HL-60/S4 treated with phorbol 12-myristate 13-acetate at 8.2 ng/mL for 4 days and 3 days (cell line): Measurements from ENCODE around the gene HS3ST2.
"Not testable (repeated sequence)": the region's sequence is repeated elsewhere in the genome, so short reads cannot be mapped to it uniquely, and the experiment has no call there.

Experiments used
- in situ Hi-C: fragments of 300-500 bp; cut with MboI; formaldehyde crosslinking; loops from 2 replicates; pipeline ENCODE4 v1.15.0; 2022; ENCODE audit warnings: low sequenced_read_pairs

Gene HS3ST2

DNA sequence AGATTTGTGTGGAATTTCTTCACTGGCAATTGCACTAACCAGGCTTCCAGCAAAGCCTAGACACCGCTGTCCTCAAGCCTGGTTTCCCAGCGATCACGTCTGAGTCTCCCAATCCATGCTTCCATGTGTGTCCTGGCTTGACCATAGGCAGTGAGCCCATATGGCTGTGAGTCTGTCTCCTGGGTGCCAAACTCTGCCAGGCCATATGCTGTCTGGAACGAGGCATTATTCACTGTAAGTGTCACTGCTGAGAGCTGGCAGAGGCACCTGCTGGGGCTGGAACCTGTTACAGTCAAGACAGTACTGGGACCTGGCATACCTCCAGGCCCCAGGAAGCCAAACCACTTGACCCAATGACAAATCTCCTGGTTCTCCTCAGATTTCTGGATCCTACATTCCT is 60.4 kb downstream of the HS3ST2 start:
- in situ Hi-C loops, result no loop called here

DNA sequence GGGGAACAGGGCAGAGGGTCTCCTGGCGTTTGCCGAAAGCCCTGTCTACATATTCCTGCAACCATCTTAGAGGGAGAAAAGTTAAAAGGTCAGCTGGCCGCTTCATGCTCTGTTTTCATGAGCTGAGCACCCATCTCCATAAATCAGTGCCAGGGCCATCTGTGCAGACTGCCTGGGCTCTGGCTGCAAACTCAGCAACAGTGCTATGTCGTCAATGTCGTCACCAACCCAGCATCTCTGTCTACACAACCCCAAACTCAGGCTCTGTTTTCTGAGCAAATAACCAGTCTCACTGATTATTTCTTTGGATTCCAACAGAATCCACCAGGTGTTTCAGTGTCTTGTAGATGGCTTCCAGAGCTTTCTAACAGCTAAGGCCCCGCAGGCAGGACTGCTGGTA is 65.0 kb downstream of the HS3ST2 start:
- in situ Hi-C loops, result no loop called here

DNA sequence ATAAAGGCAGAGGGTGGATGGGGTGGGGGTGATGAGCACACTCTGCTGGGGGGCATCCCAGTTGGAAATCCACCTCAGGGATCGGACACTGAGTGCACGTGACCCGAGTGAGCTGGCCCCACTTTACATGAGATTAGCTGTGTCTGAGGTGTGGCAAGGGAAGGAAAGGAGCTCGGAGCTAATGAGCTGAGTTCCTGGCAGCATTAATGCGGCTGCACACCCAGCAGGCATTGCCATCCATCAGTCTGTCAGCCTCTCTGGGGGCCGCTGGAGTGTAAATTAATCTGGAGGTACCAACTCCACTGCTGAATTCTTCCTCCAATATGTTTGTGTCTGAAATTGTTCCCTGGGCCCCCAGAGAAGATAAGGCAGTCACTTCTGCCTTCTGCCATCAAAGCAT is 65.5 kb downstream of the HS3ST2 start:
- in situ Hi-C loops, result no loop called here

DNA sequence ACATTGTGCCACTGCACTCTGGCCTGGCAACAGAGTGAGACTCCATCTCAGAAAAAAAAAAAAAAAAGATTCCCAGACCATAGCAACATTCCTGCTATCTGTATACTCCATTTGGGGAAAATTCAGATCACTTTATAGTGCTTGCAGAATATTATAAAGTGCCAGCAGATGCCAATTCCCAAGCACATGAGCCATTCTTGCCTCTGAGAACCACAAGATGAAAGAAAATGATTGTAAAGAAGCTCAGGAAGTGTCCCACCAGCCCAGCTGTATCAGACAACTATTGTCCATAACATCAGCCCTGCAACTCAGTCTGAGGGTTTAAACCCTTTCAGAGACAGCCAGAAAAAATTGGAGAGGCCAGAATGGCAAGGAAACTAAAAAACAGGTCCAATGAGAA is 69.0 kb downstream of the HS3ST2 start:
- in situ Hi-C loops, result no loop called here

DNA sequence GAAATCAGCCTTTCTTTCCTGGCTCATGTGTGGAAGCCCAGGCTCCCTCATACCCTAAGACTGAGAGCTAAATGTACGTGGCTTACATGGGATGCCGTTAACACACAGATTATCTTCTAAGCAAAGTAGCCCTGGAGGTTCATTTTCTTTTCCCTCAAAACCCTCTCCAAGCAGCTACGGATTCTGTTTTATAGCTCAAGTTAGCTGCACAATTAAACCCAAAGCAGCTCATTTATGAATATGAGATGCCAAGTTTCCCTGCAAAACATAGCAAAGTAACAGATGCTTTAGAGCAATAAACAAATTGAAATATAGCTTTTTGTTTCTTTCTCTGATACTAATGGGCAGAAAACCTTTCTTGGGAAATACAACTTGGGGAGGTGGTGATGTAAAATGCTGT is 72.0 kb downstream of the HS3ST2 start:
- in situ Hi-C loops, result no loop called here

DNA sequence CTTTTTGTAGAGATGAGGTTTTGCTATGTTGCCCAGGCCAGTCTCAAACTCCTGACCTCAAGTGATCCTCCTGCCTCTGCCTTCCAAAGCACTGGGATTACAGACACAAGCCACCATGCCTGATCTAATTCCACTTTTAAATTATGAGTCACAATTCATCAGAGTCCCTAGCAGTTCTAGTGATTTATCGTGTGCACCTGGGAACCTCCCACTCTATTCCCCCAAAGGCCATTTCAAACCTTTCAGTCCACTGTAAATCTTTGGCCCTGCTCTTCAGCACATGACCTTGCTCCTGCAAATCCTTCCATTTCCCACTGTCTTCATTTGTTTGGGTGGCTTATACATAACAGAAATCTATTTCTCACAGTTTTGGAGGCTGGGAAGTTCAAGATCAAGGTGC is 73.0 kb downstream of the HS3ST2 start:
- in situ Hi-C loops, result no loop called here

DNA sequence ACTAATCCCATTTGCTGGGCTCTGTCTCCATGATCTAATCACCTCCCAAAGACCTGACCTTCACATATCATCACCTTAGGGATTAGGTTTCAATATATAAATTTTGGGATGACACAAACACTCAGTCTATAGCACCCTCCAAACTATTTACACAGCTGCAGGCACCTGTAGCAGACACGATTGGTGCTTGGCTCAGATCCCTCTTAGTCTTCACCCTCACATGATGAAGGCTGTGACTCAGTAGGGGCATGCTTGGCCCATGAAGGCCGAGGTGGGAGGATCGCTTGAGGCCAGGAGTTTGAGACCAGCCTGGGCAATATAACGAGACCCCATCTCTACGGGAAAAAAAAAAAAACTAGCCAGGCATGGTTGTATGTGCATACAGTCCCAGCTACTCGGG is 73.5 kb downstream of the HS3ST2 start:
- in situ Hi-C loops, result no loop called here

DNA sequence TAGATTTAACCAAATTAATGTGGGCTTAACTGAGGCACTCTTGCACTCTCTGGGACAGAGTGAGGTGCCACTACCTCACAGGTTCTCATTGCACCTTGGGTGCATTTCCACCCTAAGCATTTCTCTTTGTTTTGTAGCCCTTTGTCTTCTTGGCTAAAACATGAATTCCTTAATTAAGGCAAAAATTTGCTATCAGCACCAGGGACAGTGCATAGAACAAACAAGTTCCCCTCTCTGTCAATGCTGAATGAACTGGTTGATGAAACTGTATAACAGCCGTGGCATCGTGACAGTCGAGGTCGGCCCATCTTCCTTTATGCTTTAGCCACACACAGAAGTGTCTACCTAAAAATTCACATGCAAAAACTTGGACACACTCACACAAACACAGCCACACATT is 74.8 kb downstream of the HS3ST2 start:
- in situ Hi-C loops, result no loop called here

DNA sequence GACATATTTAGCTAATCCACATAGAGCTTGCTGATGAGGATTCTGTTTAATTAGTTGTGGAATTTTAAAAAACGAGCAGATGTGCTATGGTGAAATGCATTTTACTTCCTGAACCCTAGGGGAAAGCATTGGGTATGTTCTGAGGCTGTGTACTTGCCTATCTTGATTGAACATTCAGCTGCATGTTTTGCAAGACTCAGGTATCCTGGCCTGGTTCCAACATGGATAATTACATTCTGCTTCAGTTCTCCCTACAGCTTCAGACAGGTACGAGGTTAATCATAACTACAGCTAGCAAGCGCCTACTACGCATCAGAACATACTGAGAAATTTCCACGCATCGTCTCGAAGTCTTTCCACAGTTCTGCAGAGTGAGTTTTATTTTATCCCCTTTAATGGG is 77.0 kb downstream of the HS3ST2 start:
- in situ Hi-C loops, result no loop called here

DNA sequence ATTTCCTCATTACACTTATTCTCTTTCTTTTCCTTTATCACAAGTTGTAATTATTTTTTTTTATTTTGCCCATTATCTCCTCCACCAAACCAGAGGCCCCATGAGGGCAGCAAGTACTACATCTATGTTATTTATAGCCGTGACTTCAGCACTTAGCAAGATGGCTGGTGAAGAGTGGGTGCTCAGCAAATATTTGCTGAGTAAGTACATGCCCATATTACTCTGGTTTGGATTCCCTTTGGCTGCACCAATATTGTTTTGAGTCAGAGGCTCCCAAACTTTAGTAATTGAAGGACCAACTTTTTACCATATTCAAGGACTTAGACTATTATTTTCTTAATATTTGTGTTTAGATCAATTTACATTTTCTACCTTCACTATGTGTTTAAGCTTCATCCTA is 83.2 kb downstream of the HS3ST2 start:
- in situ Hi-C loops, result no loop called here

DNA sequence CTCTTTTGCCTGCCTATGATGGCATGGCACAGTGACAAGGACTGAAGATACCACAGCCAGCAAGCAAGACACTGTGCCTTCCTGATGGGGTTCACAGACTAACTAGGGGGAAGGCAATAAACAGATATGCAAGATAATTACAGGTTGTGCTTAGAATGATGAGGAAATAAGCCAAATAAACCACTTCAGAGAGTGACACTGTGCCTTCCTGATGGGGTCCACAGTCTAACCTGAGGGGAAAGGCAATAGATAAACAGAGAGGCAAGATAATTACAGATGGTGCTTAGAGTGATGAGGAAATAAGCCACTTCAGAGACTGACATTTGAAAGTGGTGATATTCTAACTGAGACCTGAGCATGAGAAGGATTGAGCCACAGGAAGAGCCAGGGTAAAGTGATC is 84.2 kb downstream of the HS3ST2 start:
- in situ Hi-C loops, result no loop called here

DNA sequence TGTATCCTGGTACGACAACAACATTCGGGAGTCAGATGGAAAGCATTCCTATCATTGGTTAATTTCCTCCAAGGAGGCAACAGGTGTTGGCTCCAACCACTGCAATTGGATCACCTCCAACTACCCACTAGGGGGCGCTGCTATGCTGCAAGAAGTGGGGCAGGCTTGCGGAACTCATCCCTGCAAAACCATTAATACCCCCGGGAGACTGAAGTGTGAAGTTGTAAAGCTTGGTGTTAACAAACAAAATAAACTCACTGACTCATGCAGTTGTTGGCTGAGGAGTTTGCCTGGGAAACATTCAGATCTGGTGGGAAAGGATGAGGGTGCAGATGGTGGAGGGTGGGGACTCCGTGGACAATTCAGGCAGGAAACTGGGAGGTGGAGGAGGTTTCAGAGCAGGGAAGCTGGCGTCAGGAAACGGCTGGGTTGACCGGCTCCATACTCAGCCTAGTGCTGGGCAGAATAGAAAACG is 84.9 kb downstream of the HS3ST2 start:
- in situ Hi-C loops, result no loop called here

DNA sequence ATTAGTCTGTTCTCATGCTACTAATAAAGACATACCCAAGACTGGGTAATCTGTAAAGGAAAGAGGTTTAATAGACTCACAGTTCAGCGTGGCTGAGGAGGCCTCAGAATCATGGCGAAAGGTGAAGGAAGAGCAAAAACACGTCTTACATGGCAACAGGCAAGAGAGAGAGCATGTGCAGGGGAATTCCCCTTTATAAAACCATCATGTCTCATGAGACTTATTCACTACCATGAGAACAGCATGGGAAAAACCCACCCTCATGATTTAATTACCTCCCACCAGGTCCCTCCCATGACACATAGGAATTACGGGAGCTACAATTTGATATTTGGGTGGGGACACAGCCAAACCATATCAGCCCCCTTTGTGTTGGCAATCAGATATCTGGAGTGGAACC is 85.6 kb downstream of the HS3ST2 start:
- in situ Hi-C loops, result not testable (repeated sequence)

DNA sequence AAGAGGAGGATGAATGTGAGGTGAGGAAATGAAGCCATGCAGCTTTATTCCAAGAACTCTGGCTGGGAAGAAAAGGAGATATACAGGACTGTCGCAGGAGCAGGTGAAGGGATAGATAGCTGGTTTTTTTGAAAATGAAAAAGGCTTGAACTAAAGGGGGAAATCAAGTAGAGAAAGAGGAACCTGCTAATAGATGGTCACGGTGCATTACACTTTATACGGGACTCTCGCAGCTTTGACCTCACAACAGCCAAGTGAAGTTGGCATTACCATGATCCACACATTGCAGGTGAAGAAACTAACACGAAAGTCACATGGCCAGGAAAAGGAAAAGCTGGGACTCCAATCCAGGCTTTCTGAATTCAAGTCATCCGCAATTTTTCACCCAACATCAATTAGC is 86.9 kb downstream of the HS3ST2 start:
- in situ Hi-C loops, result no loop called here

DNA sequence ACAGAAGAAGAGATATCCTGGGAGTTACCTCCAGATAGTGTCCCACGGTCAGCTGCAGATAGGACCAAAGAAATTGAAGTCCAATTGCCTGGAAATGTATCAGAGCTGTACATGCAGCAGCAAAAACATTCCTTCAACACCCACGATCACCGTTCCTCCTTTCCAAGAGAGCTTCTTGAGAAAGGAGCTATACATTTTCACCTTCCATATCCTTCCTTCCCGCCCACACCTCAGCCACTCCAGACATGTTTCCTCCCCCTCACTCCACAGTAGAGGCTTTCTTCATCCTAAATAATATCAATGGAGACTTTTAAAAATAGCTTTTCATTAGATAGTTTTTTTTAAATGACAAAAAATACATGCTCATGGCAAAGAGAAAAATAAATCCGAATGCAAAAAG is 87.6 kb downstream of the HS3ST2 start:
- in situ Hi-C loops, result no loop called here

DNA sequence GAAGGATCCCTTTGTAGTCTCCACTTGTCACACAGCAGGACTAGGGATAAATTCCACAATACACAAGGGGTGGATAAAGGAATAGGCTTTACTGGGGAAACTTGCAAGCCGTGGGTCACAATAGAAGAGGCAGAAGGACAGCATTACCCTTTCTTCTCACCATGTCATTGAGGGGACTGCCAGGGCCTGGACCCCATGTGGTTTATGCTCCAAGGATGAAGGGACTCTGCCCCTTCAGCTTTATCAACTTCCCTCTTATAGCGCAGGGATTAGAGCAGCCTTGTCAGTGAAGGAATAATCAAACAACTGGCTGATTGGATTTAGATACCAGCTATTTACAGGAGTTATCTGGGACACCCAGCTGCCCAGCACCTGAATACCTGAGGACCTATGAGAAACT is 89.8 kb downstream of the HS3ST2 start:
- in situ Hi-C loops, result no loop called here

DNA sequence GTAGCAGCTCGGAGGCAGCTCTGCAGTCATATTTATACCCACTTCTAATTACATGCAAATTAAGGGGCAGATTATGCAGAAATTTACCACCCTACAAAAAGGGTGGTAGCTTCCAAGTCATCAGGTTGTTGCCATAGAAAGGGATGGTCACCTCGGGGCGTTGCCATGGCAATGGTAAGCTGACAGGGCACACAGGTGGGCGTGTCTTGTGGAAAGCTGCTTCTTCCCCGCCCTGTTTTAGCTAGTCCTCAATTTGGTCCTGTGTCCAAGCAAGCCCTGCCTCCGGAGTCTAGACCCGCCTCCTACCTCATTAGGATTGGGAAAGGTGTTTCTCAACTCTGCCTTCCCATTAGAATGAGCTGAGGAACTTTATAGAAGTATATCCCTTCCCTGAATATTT is 98.7 kb downstream of the HS3ST2 start:
- in situ Hi-C loops, result no loop called here

DNA sequence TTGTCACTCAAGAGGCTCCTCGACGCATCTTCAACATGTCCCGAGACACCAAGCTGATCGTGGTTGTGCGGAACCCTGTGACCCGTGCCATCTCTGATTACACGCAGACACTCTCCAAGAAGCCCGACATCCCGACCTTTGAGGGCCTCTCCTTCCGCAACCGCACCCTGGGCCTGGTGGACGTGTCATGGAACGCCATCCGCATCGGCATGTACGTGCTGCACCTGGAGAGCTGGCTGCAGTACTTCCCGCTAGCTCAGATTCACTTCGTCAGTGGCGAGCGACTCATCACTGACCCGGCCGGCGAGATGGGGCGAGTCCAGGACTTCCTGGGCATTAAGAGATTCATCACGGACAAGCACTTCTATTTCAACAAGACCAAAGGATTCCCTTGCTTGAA is 101.0 kb downstream of the HS3ST2 start:
- in situ Hi-C loops, result no loop called here

DNA sequence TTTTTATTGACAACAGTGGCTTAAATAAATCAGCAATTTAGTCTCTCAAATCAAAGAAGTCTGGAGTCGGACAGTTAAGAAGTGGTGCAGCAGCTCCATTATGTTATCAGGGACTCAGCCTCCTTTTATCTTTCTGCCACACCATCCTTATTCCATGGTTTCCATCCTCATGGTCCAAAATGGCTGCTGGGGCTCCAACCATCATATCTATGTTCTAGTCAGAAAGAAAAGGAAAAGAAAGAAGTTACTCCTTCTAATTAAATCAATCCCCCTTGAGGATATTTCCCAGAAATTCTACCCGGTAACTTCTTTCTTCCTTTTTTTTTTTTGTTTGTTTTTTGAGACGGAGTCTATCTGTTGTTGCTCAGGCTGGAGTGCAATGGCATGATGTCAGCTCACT is 109.5 kb downstream of the HS3ST2 start:
- in situ Hi-C loops, result no loop called here

DNA sequence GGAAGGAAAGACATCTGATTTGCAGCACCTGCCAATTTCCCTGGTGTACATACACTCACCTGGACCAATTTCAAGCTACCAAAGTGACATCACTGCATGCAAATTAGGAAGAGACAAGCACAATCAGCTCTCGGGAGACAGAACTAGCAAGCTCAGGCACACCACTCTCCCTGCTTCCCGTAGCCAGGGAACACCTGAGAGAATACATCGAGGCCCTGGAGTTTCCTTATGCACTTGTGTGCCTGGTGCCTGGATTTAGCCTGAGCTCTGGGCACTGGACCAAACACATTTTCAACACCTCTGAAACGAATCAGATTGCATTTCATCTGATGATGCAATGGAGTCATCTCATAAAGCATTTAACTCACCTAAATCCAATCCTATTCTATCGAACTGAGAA is 110.5 kb downstream of the HS3ST2 start:
- in situ Hi-C loops, result no loop called here

DNA sequence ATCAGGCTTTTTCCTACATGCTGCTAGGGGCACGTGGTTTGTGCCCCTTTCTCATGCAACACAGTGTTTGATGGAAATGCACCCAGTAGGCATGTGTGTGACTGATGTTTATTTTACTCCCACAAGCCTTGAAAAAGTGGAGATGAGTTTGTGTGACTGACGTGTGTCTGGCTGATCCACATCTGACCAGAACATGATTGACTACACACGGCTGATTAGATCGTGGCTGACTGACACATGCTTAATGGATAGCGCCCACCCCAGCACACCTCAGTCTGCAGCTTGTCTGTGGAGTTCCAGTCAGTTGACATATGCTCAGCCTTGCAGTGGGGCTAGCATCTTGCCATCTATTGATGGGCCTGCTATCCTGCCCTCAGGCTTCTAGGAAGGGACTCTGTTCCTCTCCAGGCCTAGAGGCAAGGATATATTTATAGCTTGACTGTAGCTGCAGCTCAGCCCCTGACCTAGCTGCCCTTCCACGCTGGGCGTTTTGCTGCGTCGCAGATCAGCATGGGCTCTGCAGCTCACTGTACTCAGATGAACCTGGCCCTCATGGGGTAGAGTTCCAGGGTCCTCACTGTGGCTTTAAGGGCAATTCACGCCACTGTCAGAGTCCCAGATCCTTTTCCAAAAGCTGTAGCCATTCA is 112.3 kb downstream of the HS3ST2 start:
- in situ Hi-C loops, result no loop called here

DNA sequence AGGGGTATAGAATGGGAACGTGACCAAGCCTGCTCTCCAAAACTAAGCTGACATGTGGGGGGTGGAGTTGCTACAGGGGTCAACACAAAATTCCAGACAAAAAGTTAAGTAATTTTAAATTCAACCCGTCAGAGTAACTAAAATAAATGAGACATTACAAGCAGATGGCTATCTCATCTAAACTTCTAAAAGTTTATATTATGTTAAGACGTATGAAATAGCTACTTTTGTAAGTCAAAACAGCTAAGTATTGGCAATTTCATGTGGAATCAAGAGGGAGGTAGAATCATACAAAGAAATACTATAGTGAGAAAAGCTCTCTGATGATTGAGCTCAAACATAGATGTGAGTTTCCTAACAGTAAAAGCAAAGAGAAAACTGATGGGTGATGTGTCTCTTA is 113.3 kb downstream of the HS3ST2 start:
- in situ Hi-C loops, result no loop called here

DNA sequence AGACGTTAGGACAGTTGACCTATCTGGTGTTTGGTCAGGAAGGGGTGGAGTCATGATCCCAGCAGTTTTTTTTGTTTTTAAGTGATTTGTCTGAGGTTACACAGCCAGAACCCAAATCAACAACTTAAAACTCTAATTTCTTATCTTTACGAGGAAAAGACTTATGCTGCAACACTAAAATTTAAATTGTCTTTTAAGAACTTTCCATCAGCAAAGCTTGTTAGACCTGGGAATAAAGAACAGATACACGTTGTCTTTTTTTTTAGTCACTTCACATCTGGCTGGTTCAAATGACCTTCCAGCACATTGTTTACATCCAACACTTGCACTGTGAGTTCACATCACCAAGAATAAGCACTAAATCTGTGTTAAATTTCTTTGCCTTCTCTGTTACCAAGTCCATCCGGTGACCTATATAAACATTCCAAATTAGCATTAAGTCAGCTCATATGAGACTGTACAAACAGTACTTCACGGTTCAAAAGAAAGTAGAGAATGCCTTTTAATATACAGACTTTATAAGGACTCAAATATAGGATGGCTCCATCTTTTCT is 115.0 kb downstream of the HS3ST2 start:
- in situ Hi-C loops, result no loop called here
